Fibroblast of mammary gland (primary cell): ENCODE measurements around the gene PLEKHN1.
A peak's percentile ranks its signal among the peaks of the same experiment; 100 is the strongest.

Source experiments
- DNase-seq: peaks from one replicate; pipeline ENCODE4 v3.0.0-alpha.2; 2010; ENCODE audit warnings: low read depth
- H3K4me3 ChIP-seq: 2 replicates; pipeline ENCODE4 v1.5.1; 2011; ENCODE audit warnings: low read depth, mild to moderate bottlenecking, low read length, moderate library complexity; ENCODE audit not compliant: control insufficient read depth
- TF ChIP-seq, protein P1 (sequence below): conservative IDR thresholded peaks from 2 replicates; pipeline ENCODE4 v1.5.1; 2011; ENCODE audit warnings: low read depth, low read length, inconsistent platforms; ENCODE audit not compliant: control insufficient read depth, insufficient read depth

The PLEKHN1 gene

DNA sequence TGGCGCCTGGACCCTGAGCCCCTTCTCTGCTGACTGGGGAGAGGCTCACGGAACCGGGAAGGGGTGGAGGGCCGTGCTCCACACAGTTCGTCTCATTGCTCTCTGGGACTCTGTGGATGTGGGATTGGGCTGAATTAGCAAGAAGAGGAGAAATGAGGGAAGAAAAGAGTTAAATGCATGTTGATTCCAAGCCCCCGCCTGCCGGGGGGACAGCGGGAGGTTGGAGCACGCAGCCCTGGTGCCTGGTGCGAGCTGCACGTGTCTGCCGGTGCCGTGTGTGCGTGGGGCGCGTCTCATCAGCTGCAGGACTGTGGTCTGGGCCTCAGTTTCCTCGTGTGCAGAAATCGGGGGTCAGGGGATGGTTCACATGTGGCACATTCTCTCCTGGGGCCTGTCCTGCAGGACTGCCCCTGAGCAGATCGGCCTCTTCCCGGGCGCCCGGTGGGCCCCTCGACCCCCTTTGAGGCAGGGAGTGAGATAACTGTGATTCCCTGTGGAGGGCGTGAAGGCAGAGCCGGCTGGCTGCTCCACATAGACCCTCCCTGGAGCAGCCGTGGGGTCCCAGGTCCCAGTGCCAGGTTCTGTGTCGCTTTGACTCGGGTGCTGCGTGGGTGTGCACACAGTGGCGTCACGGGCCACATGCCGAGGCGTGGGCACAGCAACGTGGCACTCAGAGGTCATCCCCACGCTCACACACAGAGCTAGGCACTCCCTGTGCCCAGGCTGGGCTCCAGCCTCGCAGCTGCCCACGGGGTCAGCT, 31.1 kb upstream of the PLEKHN1 start:
- TF ChIP-seq, protein P1, sequence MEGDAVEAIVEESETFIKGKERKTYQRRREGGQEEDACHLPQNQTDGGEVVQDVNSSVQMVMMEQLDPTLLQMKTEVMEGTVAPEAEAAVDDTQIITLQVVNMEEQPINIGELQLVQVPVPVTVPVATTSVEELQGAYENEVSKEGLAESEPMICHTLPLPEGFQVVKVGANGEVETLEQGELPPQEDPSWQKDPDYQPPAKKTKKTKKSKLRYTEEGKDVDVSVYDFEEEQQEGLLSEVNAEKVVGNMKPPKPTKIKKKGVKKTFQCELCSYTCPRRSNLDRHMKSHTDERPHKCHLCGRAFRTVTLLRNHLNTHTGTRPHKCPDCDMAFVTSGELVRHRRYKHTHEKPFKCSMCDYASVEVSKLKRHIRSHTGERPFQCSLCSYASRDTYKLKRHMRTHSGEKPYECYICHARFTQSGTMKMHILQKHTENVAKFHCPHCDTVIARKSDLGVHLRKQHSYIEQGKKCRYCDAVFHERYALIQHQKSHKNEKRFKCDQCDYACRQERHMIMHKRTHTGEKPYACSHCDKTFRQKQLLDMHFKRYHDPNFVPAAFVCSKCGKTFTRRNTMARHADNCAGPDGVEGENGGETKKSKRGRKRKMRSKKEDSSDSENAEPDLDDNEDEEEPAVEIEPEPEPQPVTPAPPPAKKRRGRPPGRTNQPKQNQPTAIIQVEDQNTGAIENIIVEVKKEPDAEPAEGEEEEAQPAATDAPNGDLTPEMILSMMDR, result no peak
- DNase-seq, result no peak
- H3K4me3 ChIP-seq, result no peak overlapping the region

DNA sequence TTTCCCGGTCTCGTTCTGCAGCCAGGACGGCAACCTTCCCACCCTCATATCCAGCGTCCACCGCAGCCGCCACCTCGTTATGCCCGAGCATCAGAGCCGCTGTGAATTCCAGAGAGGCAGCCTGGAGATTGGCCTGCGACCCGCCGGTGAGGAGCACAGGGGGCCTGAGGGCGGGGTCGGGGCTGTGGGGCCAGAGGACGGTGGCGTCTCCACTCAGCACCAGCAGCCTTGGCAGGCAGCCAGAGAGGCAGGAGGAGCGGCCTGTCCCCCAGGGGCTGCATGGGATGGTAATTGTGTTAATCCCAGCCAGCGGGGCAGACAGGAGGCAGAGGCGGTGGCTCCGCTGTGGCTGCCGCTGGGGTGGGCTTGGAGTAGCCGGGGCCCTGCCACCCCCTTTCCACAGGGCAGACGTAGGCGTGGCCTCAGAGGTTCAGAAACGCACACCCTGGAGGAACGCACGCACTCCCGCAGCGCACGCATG, 30.5 kb upstream of the PLEKHN1 start:
- no peak for DNase-seq
- TF ChIP-seq, protein P1, result no peak
- H3K4me3 ChIP-seq, result no peak overlapping the region

DNA sequence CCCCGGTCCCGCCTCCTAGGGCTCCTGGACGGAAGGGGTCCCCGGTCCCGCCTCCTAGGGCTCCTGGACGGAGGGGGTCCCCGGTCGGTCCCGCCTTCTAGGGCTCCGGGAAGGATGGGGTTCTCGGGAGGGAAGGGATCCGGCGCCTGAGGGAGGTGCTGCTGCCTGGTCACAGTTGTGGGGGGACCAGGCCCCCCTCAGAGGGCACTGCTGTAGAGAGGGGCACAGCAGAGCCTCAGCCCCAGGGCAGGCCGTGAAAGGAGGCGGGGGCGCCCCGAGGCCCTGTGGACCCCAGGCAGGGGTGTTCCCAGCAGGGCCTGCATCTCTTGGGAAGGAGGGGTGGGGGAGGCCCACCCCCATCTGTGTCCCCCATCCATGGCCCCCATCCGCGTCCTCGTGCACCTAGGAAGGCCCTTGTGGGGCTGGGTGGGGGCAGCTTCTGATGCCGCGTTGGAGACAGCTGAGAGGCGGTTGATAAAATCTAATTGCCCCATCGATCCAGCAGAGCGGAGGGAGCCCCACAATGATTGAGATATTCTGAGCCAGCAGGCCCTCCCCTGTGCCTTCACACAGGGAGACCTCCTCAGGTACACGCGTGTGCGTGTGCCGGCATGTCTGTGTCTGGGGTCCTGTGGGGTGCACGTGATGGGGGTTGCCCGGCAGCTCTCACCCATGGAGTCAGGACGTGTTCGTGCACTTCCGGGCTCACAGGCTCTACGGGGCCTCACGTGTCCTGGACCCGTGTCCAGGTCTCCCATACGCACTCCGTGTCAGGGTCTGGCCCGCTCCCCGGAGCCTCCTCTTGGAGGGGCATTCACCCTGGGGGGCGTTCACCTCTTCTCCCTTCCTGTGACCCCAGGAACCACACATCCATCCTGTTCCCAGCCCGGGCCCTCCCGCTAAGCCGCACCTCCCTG, 29.7 kb upstream of the PLEKHN1 start:
- H3K4me3 ChIP-seq, result no peak overlapping the region
- TF ChIP-seq, protein P1, result no peak
- DNase-seq, result no peak

DNA sequence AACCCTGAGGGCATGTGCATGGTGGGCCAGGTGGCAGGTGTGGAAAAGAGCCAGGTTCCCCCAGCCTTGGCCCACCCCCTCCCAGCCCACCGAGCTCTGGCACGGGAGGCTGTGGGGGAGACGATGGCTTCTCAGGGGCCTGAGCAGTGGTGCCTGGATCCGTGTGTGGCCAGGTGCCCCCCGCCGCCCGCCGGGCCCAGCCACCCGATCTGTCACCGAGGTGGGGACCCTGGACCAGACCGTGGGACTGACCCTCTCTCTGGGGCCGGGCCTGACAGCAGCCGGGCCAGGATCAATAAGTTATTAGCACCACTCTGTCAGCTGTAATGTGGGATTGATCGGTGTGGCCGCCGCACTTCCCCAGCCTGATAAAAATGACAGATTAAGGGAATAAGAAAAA, 28.8 kb upstream of the PLEKHN1 start:
- TF ChIP-seq, protein P1, result no peak
- H3K4me3 ChIP-seq, result no peak overlapping the region
- no peak for DNase-seq

DNA sequence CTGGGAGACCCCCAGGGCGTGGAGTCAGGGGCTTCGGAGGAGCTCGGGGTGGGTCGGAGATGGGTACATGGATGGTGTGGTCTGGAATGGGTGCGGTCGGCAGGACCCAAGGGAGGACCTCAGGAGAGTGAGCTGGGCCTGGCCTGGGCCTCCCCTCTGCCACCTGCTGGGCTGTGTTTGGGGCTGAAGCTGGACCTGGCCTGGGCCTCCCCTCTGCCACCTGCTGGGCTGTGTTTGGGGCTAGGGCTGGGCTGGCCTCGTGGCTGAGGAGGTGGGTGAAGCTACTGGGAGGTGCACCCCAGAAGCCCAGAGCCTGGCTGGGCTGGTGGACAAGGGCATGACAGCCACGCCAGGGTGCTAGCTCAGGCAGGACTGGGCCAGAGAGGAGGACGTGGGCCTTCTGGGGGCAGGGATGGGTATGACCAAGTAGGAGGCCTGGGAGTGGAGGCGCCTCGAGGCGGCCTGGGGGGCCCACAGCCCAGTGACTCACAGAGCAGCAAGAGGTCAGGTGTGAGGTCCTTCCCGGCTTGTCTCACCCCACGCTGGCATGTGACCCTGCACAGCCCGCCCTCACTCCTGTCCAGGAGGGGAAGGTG, 28.1 kb upstream of the PLEKHN1 start:
- TF ChIP-seq, protein P1, result peak; percentile 41
- DNase-seq, result no peak
- H3K4me3 ChIP-seq, result no peak overlapping the region

DNA sequence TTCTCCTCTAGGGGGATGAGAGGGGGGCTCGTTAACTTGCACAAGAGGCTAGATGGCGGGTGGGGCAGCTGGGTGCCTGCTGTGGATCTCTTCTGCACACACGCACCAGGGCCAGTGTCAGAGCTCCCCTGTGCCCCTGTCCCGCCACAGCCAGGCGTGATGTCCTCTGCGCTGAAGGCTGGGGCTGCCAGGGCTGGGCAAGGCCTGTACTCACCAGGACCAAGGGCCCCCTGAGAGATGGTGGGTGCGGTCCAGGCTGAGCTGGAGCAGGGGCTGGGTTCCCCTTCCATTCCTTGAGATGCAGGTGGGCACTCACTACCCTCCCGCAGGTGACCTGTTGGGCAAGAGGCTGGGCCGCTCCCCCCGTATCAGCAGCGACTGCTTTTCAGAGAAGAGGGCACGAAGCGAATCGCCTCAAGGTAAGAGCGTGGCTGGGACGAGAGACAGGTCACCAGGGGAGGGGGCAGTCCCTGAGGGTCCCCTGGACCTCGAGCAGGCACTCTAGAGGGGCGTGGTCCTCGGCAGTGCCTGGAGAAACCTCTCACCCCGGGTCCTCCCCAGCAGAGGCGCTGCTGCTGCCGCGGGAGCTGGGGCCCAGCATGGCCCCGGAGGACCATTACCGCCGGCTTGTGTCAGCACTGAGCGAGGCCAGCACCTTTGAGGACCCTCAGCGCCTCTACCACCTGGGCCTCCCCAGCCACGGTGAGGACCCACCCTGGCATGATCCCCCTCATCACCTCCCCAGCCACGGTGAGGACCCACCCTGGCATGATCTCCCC, 27.4 kb upstream of the PLEKHN1 start:
- H3K4me3 ChIP-seq, result no peak overlapping the region
- TF ChIP-seq, protein P1, result no peak
- no peak for DNase-seq
